Keratinocyte (primary cell): Measurements from ENCODE around the gene HS3ST3B1. TPM values are rescaled to one million over a fixed set of nuclear protein-coding genes. Genes with fewer than 3 reads are reported as not detected.

ENCODE experiments used
- DNase-seq: peaks from one replicate; pipeline ENCODE4 v3.0.0-alpha.2; 2011; ENCODE audit warnings: low read depth, missing footprints, low spot score
- FAIRE-seq: peaks from 2 replicates; lab custom pipeline; 2011; peaks lifted over from hg19 to GRCh38; lab: Jason Lieb, UNC
- H2AFZ ChIP-seq: 2 replicates; pipeline ENCODE4 v1.6.0; 2012; ENCODE audit warnings: low read length, control low read depth, inconsistent platforms; ENCODE audit not compliant: control insufficient read depth
- H3K27ac ChIP-seq: 2 replicates; pipeline ENCODE4 v1.5.1; 2011; ENCODE audit warnings: low read length; ENCODE audit not compliant: control insufficient read depth, insufficient read depth
- H3K27me3 ChIP-seq: 3 replicates; pipeline ENCODE4 v1.6.0; 2011; ENCODE audit warnings: low read length; ENCODE audit not compliant: control insufficient read depth, insufficient read depth; ENCODE audit errors: extremely low read depth
- H3K36me3 ChIP-seq, 2 experiments: 2 replicates in 1 of 2; 3 replicates in 1 of 2; pipeline ENCODE4 v1.5.1; 2011; ENCODE audit warnings: low read length in 2 of 2, mild to moderate bottlenecking in 1 of 2; ENCODE audit not compliant: control insufficient read depth in 2 of 2, insufficient read depth in 2 of 2; ENCODE audit errors: extremely low read depth in 1 of 2
- H3K4me1 ChIP-seq: 3 replicates; pipeline ENCODE4 v1.5.1; 2011; ENCODE audit warnings: low read length; ENCODE audit not compliant: control insufficient read depth, insufficient read depth; ENCODE audit errors: extremely low read depth
- H3K4me2 ChIP-seq: 3 replicates; pipeline ENCODE4 v1.6.0; 2011; ENCODE audit warnings: low read depth, low read length; ENCODE audit not compliant: control insufficient read depth, insufficient read depth; ENCODE audit errors: extremely low read depth
- H3K4me3 ChIP-seq, 3 experiments: fragments of 200-600 bp in 1 of 3; sonication (generic) in 1 of 3; 2 replicates in 2 of 3; 3 replicates in 1 of 3; pipeline ENCODE4 v1.5.1; 2011 to 2016; ENCODE audit warnings: low read length in 3 of 3, mild to moderate bottlenecking in 3 of 3, control low read depth in 2 of 3, inconsistent platforms in 1 of 3, low read depth in 1 of 3, mixed read lengths in 1 of 3, mixed run types in 1 of 3, moderate library complexity in 1 of 3; ENCODE audit not compliant: control insufficient read depth in 2 of 3, insufficient read depth in 2 of 3; ENCODE audit errors: extremely low read depth in 1 of 3
- H3K79me2 ChIP-seq: 2 replicates; pipeline ENCODE4 v1.6.0; 2012; ENCODE audit warnings: low read length; ENCODE audit not compliant: control insufficient read depth, insufficient read depth
- H3K9ac ChIP-seq: 3 replicates; pipeline ENCODE4 v1.6.0; 2011; ENCODE audit warnings: low read length; ENCODE audit not compliant: control insufficient read depth, insufficient read depth; ENCODE audit errors: extremely low read depth
- H3K9me1 ChIP-seq: 3 replicates; pipeline ENCODE4 v1.6.0; 2011; ENCODE audit warnings: low read length; ENCODE audit not compliant: control insufficient read depth, insufficient read depth; ENCODE audit errors: extremely low read depth
- H3K9me3 ChIP-seq: 2 replicates; pipeline ENCODE4 v1.5.1; 2012; ENCODE audit warnings: low read depth, low read length; ENCODE audit not compliant: control insufficient read depth
- H4K20me1 ChIP-seq: 3 replicates; pipeline ENCODE4 v1.6.0; 2011; ENCODE audit warnings: low read length; ENCODE audit not compliant: control insufficient read depth, insufficient read depth; ENCODE audit errors: extremely low read depth
- CTCF ChIP-seq, 3 experiments: IDR thresholded peaks in 1 of 3; conservative IDR thresholded peaks in 1 of 3; optimal IDR thresholded peaks in 1 of 3; 2 replicates in 2 of 3; 3 replicates in 1 of 3; pipeline versions ENCODE3 to v1.5.1; 2011; ENCODE audit warnings: low read length in 3 of 3, mild to moderate bottlenecking in 3 of 3, moderate library complexity in 2 of 3, control low read depth in 1 of 3, inconsistent platforms in 1 of 3; ENCODE audit not compliant: insufficient read depth in 2 of 3; ENCODE audit errors: extremely low read depth in 1 of 3
- EZH2 ChIP-seq: IDR thresholded peaks from one replicate; pipeline ENCODE4 v1.6.1; 2012; ENCODE audit warnings: inconsistent platforms, mild to moderate bottlenecking, low read length, moderate library complexity
- dilution Hi-C: fragments of 300-500 bp; cut with MboI; formaldehyde crosslinking; loops from one replicate; pipeline ENCODE4 v1.7.0; 2020; ENCODE audit warnings: low sequenced_read_pairs; ENCODE audit not compliant: extremely low pct_ligation_motif_present
- polyA plus RNA-seq, 5 experiments: library from polyadenylated mRNA; depleted of rRNA in 3 of 5; stranded (reverse) in 3 of 5; stranded (forward) in 1 of 5; unstranded in 1 of 5; fragments of >200 nt; gene quantifications; 1 replicate in 1 of 5; 2 replicates in 3 of 5; 3 replicates in 1 of 5; pipeline versions ENCODE4 v1.2.1 to v1.2.3, GENCODE V29; 2011 to 2012; ENCODE audit warnings: missing spikeins in 2 of 5, low read depth in 1 of 5, low replicate concordance in 1 of 5

Gene HS3ST3B1
- polyA plus RNA-seq, 1 donor (not counting 4 experiments of a cell fraction or from before 2014, with no cell fraction given) = 3.9 TPM

- Histone ChIP-seq H3K9me1 (no peaks in the 10 kb centered on the region), H3K4me2 (no peak overlapping the region), H2AFZ (no peak overlapping the region), H4K20me1 (no peaks in the 10 kb centered on the region), H3K27me3 (no peaks in the 10 kb centered on the region), H3K79me2 (peaks cover 19% of the 10 kb centered on the region), H3K4me1 (no peaks in the 10 kb centered on the region), H3K4me3 (no peak overlapping the region), H3K9me3 (no peaks in the 10 kb centered on the region), H3K9ac (no peak overlapping the region), H3K36me3 (no peaks in the 10 kb centered on the region), H3K27ac (no peak overlapping the region)
- dilution Hi-C loops = no loop called here
- DNase-seq = no peak
- no peak for FAIRE-seq
- TF ChIP-seq CTCF (optimal IDR thresholded peaks at IDR 0.05 in 1 of 3, IDR thresholded peaks at IDR 0.05 in 1 of 3, conservative IDR thresholded peaks at IDR 0.05 in 1 of 3; ENCODE audit: extremely low read depth in 1 of 3, insufficient read depth in 2 of 3, low read length in 3 of 3) = no peak
- TF ChIP-seq EZH2 = no peak
Measured at GRCh38 chr17:14341866-14342265, 41.0 kb downstream of the HS3ST3B1 start.

- FAIRE-seq (no peak), DNase-seq (no peak)
- Histone ChIP-seq H3K4me2 (no peak overlapping the region), H3K9me1 (no peaks in the 10 kb centered on the region), H4K20me1 (no peaks in the 10 kb centered on the region), H3K27me3 (no peaks in the 10 kb centered on the region), H2AFZ (no peak overlapping the region), H3K9me3 (no peaks in the 10 kb centered on the region), H3K9ac (no peak overlapping the region), H3K79me2 (peaks cover 4% of the 10 kb centered on the region), H3K36me3 (no peaks in the 10 kb centered on the region), H3K4me1 (no peaks in the 10 kb centered on the region), H3K27ac (no peak overlapping the region), H3K4me3 (no peak overlapping the region)
- dilution Hi-C loops = no loop called here
- TF ChIP-seq CTCF (optimal IDR thresholded peaks at IDR 0.05 in 1 of 3, IDR thresholded peaks at IDR 0.05 in 1 of 3, conservative IDR thresholded peaks at IDR 0.05 in 1 of 3; ENCODE audit: extremely low read depth in 1 of 3, insufficient read depth in 2 of 3, low read length in 3 of 3) (no peak), EZH2 (no peak)
Measured at GRCh38 chr17:14346801-14347200, 45.9 kb downstream of the HS3ST3B1 start.
